Neuronal stem cell (in vitro differentiated cells): Measurements from ENCODE around the gene ZNF644.

Source experiments
- DNase-seq: peaks from one replicate; pipeline ENCODE4 v3.0.0-alpha.2; 2013; ENCODE audit warnings: low spot score
- H2AFZ ChIP-seq: one replicate; pipeline ENCODE4 v1.6.1; 2013; ENCODE audit warnings: mild to moderate bottlenecking, low read length, inconsistent platforms
- H2AK5ac ChIP-seq: 2 replicates; pipeline ENCODE4 v1.6.1; 2013; ENCODE audit warnings: low read depth, mild to moderate bottlenecking, inconsistent platforms, low read length, moderate library complexity, mixed read lengths
- H2BK120ac ChIP-seq: 2 replicates; pipeline ENCODE4 v1.6.1; 2013; ENCODE audit warnings: low read depth, mild to moderate bottlenecking, inconsistent platforms, low read length, moderate library complexity, mixed read lengths
- H2BK12ac ChIP-seq: one replicate; pipeline ENCODE4 v1.6.1; 2013; ENCODE audit warnings: low read length, inconsistent platforms
- H2BK15ac ChIP-seq: 2 replicates; pipeline ENCODE4 v1.6.1; 2013; ENCODE audit warnings: mild to moderate bottlenecking, low read length, inconsistent platforms, mixed read lengths
- H2BK5ac ChIP-seq: one replicate; pipeline ENCODE4 v1.6.1; 2013; ENCODE audit warnings: inconsistent platforms, mild to moderate bottlenecking, low read length, moderate library complexity
- H3K14ac ChIP-seq: one replicate; pipeline ENCODE4 v1.6.1; 2013; ENCODE audit warnings: low read length, inconsistent platforms
- H3K18ac ChIP-seq: 2 replicates; pipeline ENCODE4 v1.6.1; 2013; ENCODE audit warnings: low read length, inconsistent platforms
- H3K23ac ChIP-seq: 2 replicates; pipeline ENCODE4 v1.6.1; 2013; ENCODE audit warnings: low read depth, mild to moderate bottlenecking, mixed read lengths, low read length, inconsistent platforms; ENCODE audit not compliant: poor library complexity
- H3K27ac ChIP-seq: replicated peaks from 3 replicates; pipeline ENCODE4 v1.5.1; 2013; ENCODE audit warnings: low read length, inconsistent platforms
- H3K27me3 ChIP-seq, 3 experiments: 2 replicates each; pipeline ENCODE4 v1.6.1; 2013; ENCODE audit warnings: low read length in 3 of 3, mild to moderate bottlenecking in 2 of 3, inconsistent platforms in 1 of 3, low read depth in 1 of 3, mixed read lengths in 1 of 3, moderate library complexity in 1 of 3; ENCODE audit not compliant: control insufficient read depth in 3 of 3, insufficient read depth in 3 of 3
- H3K36me3 ChIP-seq, 2 donors: replicated peaks in 1 of 2; 2 replicates each; pipeline ENCODE4 v1.6.1; 2013; ENCODE audit warnings: low read length in 2 of 2; ENCODE audit not compliant: control insufficient read depth in 2 of 2, insufficient read depth in 2 of 2
- H3K4ac ChIP-seq: 2 replicates; pipeline ENCODE4 v1.6.1; 2013; ENCODE audit warnings: inconsistent platforms, mild to moderate bottlenecking, low read length, moderate library complexity
- H3K4me1 ChIP-seq, 2 donors: 1 replicate in 1 of 2; 2 replicates in 1 of 2; pipeline ENCODE4 v1.6.1; 2013; ENCODE audit warnings: low read length in 2 of 2, low read depth in 1 of 2; ENCODE audit not compliant: control insufficient read depth in 2 of 2, insufficient read depth in 1 of 2
- H3K4me2 ChIP-seq: one replicate; pipeline ENCODE4 v1.6.1; 2013; ENCODE audit warnings: mild to moderate bottlenecking, low read length, inconsistent platforms; ENCODE audit not compliant: insufficient read depth, poor library complexity, severe bottlenecking
- H3K4me3 ChIP-seq, 2 donors: 2 replicates each; pipeline ENCODE4 v1.5.1; 2013; ENCODE audit warnings: low read length in 2 of 2, mild to moderate bottlenecking in 2 of 2, inconsistent platforms in 1 of 2, moderate library complexity in 1 of 2
- H3K79me1 ChIP-seq: one replicate; pipeline ENCODE4 v1.6.1; 2013; ENCODE audit warnings: low read depth, mild to moderate bottlenecking, inconsistent platforms, low read length, moderate library complexity
- H3K9ac ChIP-seq: one replicate; pipeline ENCODE4 v1.6.1; 2013; ENCODE audit warnings: mild to moderate bottlenecking, low read depth, low read length, inconsistent platforms; ENCODE audit not compliant: poor library complexity
- H3K9me3 ChIP-seq, 2 donors: replicated peaks in 1 of 2; 2 replicates each; pipeline versions ENCODE3 to v1.6.1; 2013; ENCODE audit warnings: low read length in 2 of 2, mild to moderate bottlenecking in 2 of 2, inconsistent platforms in 1 of 2, low read depth in 1 of 2, mixed read lengths in 1 of 2, moderate library complexity in 1 of 2; ENCODE audit not compliant: control insufficient read depth in 2 of 2, insufficient read depth in 1 of 2
- H4K8ac ChIP-seq: one replicate; pipeline ENCODE4 v1.6.1; 2013; ENCODE audit warnings: low read depth, mild to moderate bottlenecking, inconsistent platforms, low read length, moderate library complexity
- H4K91ac ChIP-seq: one replicate; pipeline ENCODE4 v1.6.1; 2013; ENCODE audit warnings: low read length, low read depth, mild to moderate bottlenecking, inconsistent platforms; ENCODE audit not compliant: poor library complexity
- WGBS, 2 donors: extraction: QIAGEN DNeasy Blood & Tissue Kit; methylation state at CpG; one replicate each; pipeline ENCODE4 v1.1.7; 2013; ENCODE audit warnings: missing lambda C conversion rate in 2 of 2, mixed read lengths in 1 of 2; ENCODE audit not compliant: insufficient read length in 2 of 2, insufficient replicate concordance in 1 of 2; ENCODE audit errors: extremely low coverage in 2 of 2; 5-methylcytosine and 5-hydroxymethylcytosine counted together

The ZNF644 gene

DNA sequence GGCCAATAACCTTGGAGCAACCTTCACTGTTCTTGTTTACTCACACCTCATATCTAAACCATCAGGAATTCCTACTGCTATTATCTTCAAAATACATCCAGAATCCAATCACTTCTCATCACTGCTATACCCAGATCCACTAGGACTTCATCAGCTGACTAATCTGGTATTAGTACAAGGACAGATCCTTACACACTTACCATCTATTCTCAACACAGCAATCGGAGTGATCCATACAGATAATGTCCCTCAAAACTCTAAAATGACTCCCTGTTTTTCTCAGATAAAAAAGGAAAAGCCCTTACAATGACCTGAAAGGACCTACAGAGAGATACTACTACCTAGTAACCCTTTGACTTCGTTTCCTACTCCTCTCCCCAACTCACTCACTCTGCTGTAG, 70.8 kb downstream of the ZNF644 start:
- Histone ChIP-seq H2AFZ (no peak overlapping the region), H3K9ac (no peak overlapping the region), H3K4me1 (no peaks in the 10 kb centered on the region), H3K23ac (no peak overlapping the region), H2BK5ac (no peak overlapping the region), H3K4me3 (no peak overlapping the region), H3K27ac (no peak overlapping the region), H2AK5ac (no peak overlapping the region), H2BK15ac (no peak overlapping the region), H4K8ac (no peak overlapping the region), H4K91ac (no peak overlapping the region), H3K18ac (no peak overlapping the region), H3K9me3 (peaks cover 2 to 19% of the 10 kb centered on the region in 2 donors), H2BK12ac (no peak overlapping the region), H3K4me2 (no peak overlapping the region), H3K14ac (no peak overlapping the region), H3K4ac (no peak overlapping the region), H3K79me1 (no peaks in the 10 kb centered on the region), H2BK120ac (no peak overlapping the region), H3K36me3 (peaks cover 0 to 10% of the 10 kb centered on the region in 2 donors), H3K27me3 (no peaks in the 10 kb centered on the region)
- DNase-seq, result no peak
- no CpG with 5 or more reads among the region's 2 CpGs for WGBS, 2 donors

DNA sequence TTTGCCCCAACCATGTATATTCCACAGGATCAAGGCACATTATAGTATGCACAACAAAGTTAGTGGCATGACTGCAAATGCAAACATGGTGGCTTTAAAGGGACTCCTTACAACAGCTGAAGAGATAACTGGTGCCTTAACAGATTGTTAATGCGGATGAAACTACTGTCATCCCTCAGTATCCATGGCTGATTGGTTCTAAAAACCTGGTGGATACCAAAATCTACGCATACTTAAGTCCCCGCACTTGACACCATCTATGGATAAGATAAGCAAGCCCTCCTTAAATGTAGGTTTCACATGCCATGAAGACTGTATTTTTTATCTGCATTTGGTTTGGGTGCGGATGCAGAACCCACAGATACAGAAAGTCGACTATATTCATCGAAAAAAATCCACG, 73.5 kb downstream of the ZNF644 start:
- H3K9ac ChIP-seq, result no peak overlapping the region
- no CpG with 5 or more reads among the region's 7 CpGs for WGBS, 2 donors
- no peak overlapping the region for H2AK5ac ChIP-seq
- H3K18ac ChIP-seq, result no peak overlapping the region
- H3K14ac ChIP-seq, result no peak overlapping the region
- H2BK5ac ChIP-seq, result no peak overlapping the region
- no peak overlapping the region for H3K23ac ChIP-seq
- no peak overlapping the region for H4K8ac ChIP-seq
- no peaks in the 10 kb centered on the region for H3K27me3 ChIP-seq
- no peaks in the 10 kb centered on the region for H3K4me1 ChIP-seq
- H3K9me3 ChIP-seq, result peaks cover 0 to 5% of the 10 kb centered on the region in 2 donors
- no peak overlapping the region for H3K4ac ChIP-seq
- H2BK12ac ChIP-seq, result no peak overlapping the region
- H3K36me3 ChIP-seq, result peaks cover 0 to 11% of the 10 kb centered on the region in 2 donors
- no peaks in the 10 kb centered on the region for H3K79me1 ChIP-seq
- no peak overlapping the region for H4K91ac ChIP-seq
- H2BK120ac ChIP-seq, result no peak overlapping the region
- H3K4me2 ChIP-seq, result no peak overlapping the region
- no peak overlapping the region for H2AFZ ChIP-seq
- no peak overlapping the region for H3K4me3 ChIP-seq
- no peak overlapping the region for H3K27ac ChIP-seq
- no peak for DNase-seq
- no peak overlapping the region for H2BK15ac ChIP-seq

DNA sequence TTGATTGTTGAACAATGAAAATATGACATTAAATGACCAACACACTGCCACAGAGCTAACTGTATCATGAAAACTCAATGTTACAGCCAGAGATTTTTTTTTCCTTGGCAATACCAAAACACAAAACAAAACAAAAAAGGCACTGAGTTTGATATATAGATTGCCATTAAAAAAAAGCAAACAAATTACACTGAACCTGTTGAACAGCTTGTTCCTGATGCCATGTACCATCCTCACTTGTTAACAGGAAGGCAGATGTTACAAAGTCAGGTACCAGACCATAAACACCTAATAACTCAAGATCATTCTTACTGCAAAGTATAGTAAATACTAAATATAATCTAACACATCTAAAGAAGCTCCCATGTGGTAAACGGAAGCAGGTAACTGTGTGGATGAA, 75.2 kb downstream of the ZNF644 start:
- no peak overlapping the region for H3K9ac ChIP-seq
- H3K9me3 ChIP-seq, result no peaks in the 10 kb centered on the region
- no peak overlapping the region for H4K91ac ChIP-seq
- no peaks in the 10 kb centered on the region for H3K79me1 ChIP-seq
- H3K14ac ChIP-seq, result no peak overlapping the region
- no peak overlapping the region for H4K8ac ChIP-seq
- peaks cover 0 to 11% of the 10 kb centered on the region in 2 donors for H3K36me3 ChIP-seq
- no peak overlapping the region for H2AFZ ChIP-seq
- H2BK12ac ChIP-seq, result no peak overlapping the region
- H3K4me3 ChIP-seq, result no peak overlapping the region
- H3K4ac ChIP-seq, result no peak overlapping the region
- no peak overlapping the region for H2BK5ac ChIP-seq
- H2BK15ac ChIP-seq, result no peak overlapping the region
- no peak overlapping the region for H2BK120ac ChIP-seq
- H2AK5ac ChIP-seq, result no peak overlapping the region
- no peaks in the 10 kb centered on the region for H3K4me1 ChIP-seq
- no peak overlapping the region for H3K27ac ChIP-seq
- no peak for DNase-seq
- no CpG with 5 or more reads among the region's 1 CpG for WGBS, 2 donors
- no peak overlapping the region for H3K23ac ChIP-seq
- H3K4me2 ChIP-seq, result no peak overlapping the region
- no peak overlapping the region for H3K18ac ChIP-seq
- no peaks in the 10 kb centered on the region for H3K27me3 ChIP-seq

- H3K4ac ChIP-seq, result no peak overlapping the region
- peaks cover 0 to 3% of the 10 kb centered on the region in 2 donors for H3K9me3 ChIP-seq
- H3K27me3 ChIP-seq, result no peaks in the 10 kb centered on the region
- H3K14ac ChIP-seq, result no peak overlapping the region
- no peak overlapping the region for H2BK5ac ChIP-seq
- no peak overlapping the region for H3K23ac ChIP-seq
- no peak overlapping the region for H4K8ac ChIP-seq
- no peak overlapping the region for H4K91ac ChIP-seq
- no peaks in the 10 kb centered on the region for H3K4me1 ChIP-seq
- no peak overlapping the region for H3K27ac ChIP-seq
- H2BK120ac ChIP-seq, result no peak overlapping the region
- no peak overlapping the region for H3K18ac ChIP-seq
- H2BK15ac ChIP-seq, result no peak overlapping the region
- no peak for DNase-seq
- H3K4me2 ChIP-seq, result no peak overlapping the region
- H2AFZ ChIP-seq, result no peak overlapping the region
- H3K36me3 ChIP-seq, result peaks cover 4 to 23% of the 10 kb centered on the region in 2 donors
- H3K4me3 ChIP-seq, result no peak overlapping the region
- no peak overlapping the region for H2BK12ac ChIP-seq
- no peak overlapping the region for H2AK5ac ChIP-seq
- no peaks in the 10 kb centered on the region for H3K79me1 ChIP-seq
- no peak overlapping the region for H3K9ac ChIP-seq
These were observed 76.5 kb downstream of the ZNF644 start for GRCh38 chr1:90945287-90945686.
